PC-3 (cell line): ENCODE data around the gene IRAK1.

Source experiments
- CTCF ChIP-seq: fragments of 300-600 bp; sonication (generic); conservative IDR thresholded peaks from 2 replicates; pipeline ENCODE4 v1.5.1; 2017; ENCODE audit warnings: antibody characterized with exemption, low read depth, mild to moderate bottlenecking, low read length
- EZH2 ChIP-seq: fragments of 300-600 bp; sonication (generic); IDR thresholded peaks from one replicate; pipeline ENCODE4 v1.6.1; 2017; ENCODE audit warnings: antibody characterized with exemption, mild to moderate bottlenecking, low read length; ENCODE audit not compliant: unreplicated experiment
- EZH2phosphoT487 ChIP-seq: fragments of 300-600 bp; sonication (generic); IDR thresholded peaks from 2 replicates; pipeline ENCODE4 v1.6.1; 2018; ENCODE audit warnings: mild to moderate bottlenecking, antibody characterized with exemption, low read length, borderline replicate concordance

- TF ChIP-seq CTCF = no peak
- TF ChIP-seq EZH2 = no peak
- TF ChIP-seq EZH2phosphoT487 = no peak
Observed at GRCh38 chrX:153989973-153990655, 29.6 kb downstream of the IRAK1 start.
